Activated T-cell treated with anti-CD3 and anti-CD28 coated beads, Interleukin-2, amount 50 U/mL, for 24 hours (primary cell): ENCODE results near the gene TSPAN10.

Experiments
- DNase-seq: peaks from one replicate; pipeline ENCODE4 v3.0.0-alpha.2; 2020
- H3K27ac Mint-ChIP-seq: 2 replicates; pipeline ENCODE4 v1.8.0; 2020; ENCODE audit warnings: mild to moderate bottlenecking, mixed read lengths
- H3K27me3 Mint-ChIP-seq: 2 replicates; pipeline ENCODE4 v1.8.0; 2020; ENCODE audit warnings: mixed read lengths
- H3K36me3 Mint-ChIP-seq: 2 replicates; pipeline ENCODE4 v1.8.0; 2020; ENCODE audit warnings: low read depth, mixed read lengths
- H3K4me1 Mint-ChIP-seq: 2 replicates; pipeline ENCODE4 v1.8.0; 2020; ENCODE audit warnings: low read depth, mixed read lengths
- H3K4me3 Mint-ChIP-seq: 2 replicates; pipeline ENCODE4 v1.8.0; 2020; ENCODE audit warnings: mild to moderate bottlenecking, moderate library complexity, mixed read lengths
- H3K9me3 Mint-ChIP-seq: 2 replicates; pipeline ENCODE4 v1.8.0; 2020; ENCODE audit warnings: mixed read lengths

Gene TSPAN10

GRCh38 chr17:81694810-81695209 is 57.8 kb downstream of the TSPAN10 start:
- H3K4me3 Mint-ChIP-seq, result no peak overlapping the region
- no peaks in the 10 kb centered on the region for H3K4me1 Mint-ChIP-seq
- H3K36me3 Mint-ChIP-seq, result peaks cover 96% of the 10 kb centered on the region
- DNase-seq, result no peak
- H3K27me3 Mint-ChIP-seq, result no peaks in the 10 kb centered on the region
- no peaks in the 10 kb centered on the region for H3K9me3 Mint-ChIP-seq
- H3K27ac Mint-ChIP-seq, result no peak overlapping the region

GRCh38 chr17:81695211-81695610 is 58.2 kb downstream of the TSPAN10 start:
- Mint-ChIP-seq H3K4me1 (no peaks in the 10 kb centered on the region), H3K27ac (no peak overlapping the region), H3K4me3 (no peak overlapping the region), H3K36me3 (peaks cover 93% of the 10 kb centered on the region), H3K27me3 (no peaks in the 10 kb centered on the region), H3K9me3 (no peaks in the 10 kb centered on the region)
- DNase-seq, result no peak

DNA sequence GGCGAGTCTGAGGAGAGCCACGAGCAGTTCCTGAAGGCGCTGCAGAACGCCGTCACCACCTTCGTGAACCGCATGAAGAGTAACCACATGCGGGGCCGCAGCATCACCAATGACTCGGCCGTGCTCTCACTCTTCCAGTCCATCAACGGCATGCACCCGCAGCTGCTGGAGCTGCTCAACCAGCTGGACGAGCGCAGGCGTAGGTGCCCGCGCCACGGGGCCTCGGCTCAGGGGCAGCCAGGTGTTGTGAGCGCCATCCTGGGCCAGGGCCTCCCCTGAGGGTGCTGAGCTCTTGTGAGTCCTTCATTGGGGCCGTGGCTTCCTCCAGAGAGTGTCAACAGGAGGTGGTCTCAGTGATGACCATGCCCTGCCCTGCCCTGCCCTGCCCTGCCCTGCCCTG is 58.8 kb downstream of the TSPAN10 start:
- no peaks in the 10 kb centered on the region for H3K9me3 Mint-ChIP-seq
- H3K4me1 Mint-ChIP-seq, result peaks cover 3% of the 10 kb centered on the region
- no peak for DNase-seq
- H3K27ac Mint-ChIP-seq, result no peak overlapping the region
- no peak overlapping the region for H3K4me3 Mint-ChIP-seq
- no peaks in the 10 kb centered on the region for H3K27me3 Mint-ChIP-seq
- H3K36me3 Mint-ChIP-seq, result peaks cover 92% of the 10 kb centered on the region

GRCh38 chr17:81696218-81696941 is 59.4 kb downstream of the TSPAN10 start:
- H3K9me3 Mint-ChIP-seq, result no peaks in the 10 kb centered on the region
- peak overlapping the region; percentile 59 for H3K27ac Mint-ChIP-seq
- H3K4me3 Mint-ChIP-seq, result no peak overlapping the region
- H3K36me3 Mint-ChIP-seq, result peaks cover 92% of the 10 kb centered on the region
- DNase-seq, result no peak
- peaks cover 9% of the 10 kb centered on the region for H3K4me1 Mint-ChIP-seq
- H3K27me3 Mint-ChIP-seq, result no peaks in the 10 kb centered on the region

- H3K27ac Mint-ChIP-seq, result peak overlapping the region; percentile 59
- H3K27me3 Mint-ChIP-seq, result no peaks in the 10 kb centered on the region
- peaks cover 15% of the 10 kb centered on the region for H3K4me1 Mint-ChIP-seq
- no peaks in the 10 kb centered on the region for H3K9me3 Mint-ChIP-seq
- H3K36me3 Mint-ChIP-seq, result peaks cover 92% of the 10 kb centered on the region
- no peak for DNase-seq
- no peak overlapping the region for H3K4me3 Mint-ChIP-seq
Observed at GRCh38 chr17:81697261-81698044, 60.5 kb downstream of the TSPAN10 start.
